HK-2 (cell line): ENCODE measurements around the gene AIMP1.
"Not testable (repeated sequence)": the region's sequence is repeated elsewhere in the genome, so short reads cannot be mapped to it uniquely, and the experiment has no call there.

ENCODE experiments used
- DNase-seq: peaks from one replicate; pipeline ENCODE4 v3.0.0-alpha.2; 2018; ENCODE audit not compliant: unreplicated experiment

AIMP1 gene

GRCh38 chr4:106351016-106351415 is 34.7 kb downstream of the AIMP1 start:
- no peak for DNase-seq

GRCh38 chr4:106353786-106354185 is 37.4 kb downstream of the AIMP1 start:
- DNase-seq, result no peak

GRCh38 chr4:106355193-106355592 is 38.8 kb downstream of the AIMP1 start:
- no peak for DNase-seq

- no peak for DNase-seq
Measured at GRCh38 chr4:106358899-106359298, 42.5 kb downstream of the AIMP1 start.

- DNase-seq, result no peak
Measured at GRCh38 chr4:106362086-106362825, 45.9 kb downstream of the AIMP1 start.

- no peak for DNase-seq
Measured at GRCh38 chr4:106364282-106364681, 47.9 kb downstream of the AIMP1 start.

- DNase-seq, result no peak
Measured at GRCh38 chr4:106365613-106366012, 49.3 kb downstream of the AIMP1 start.

GRCh38 chr4:106366026-106366425 is 49.7 kb downstream of the AIMP1 start:
- DNase-seq, result no peak

GRCh38 chr4:106367072-106367471 is 50.7 kb downstream of the AIMP1 start:
- DNase-seq, result no peak

- no peak for DNase-seq
Measured at GRCh38 chr4:106368678-106369077, 52.3 kb downstream of the AIMP1 start, which contains the start of gene GIMD1. Gene GIMD1, minus strand, starts transcription at chr4:106368778. Its CDS starts 1,343 bp downstream, at chr4:106367435.

GRCh38 chr4:106369456-106370060 is 53.2 kb downstream of the AIMP1 start:
- DNase-seq, result peak; percentile 16

- no peak for DNase-seq
Measured at GRCh38 chr4:106370214-106370613, 53.9 kb downstream of the AIMP1 start.

GRCh38 chr4:106371161-106371560 is 54.8 kb downstream of the AIMP1 start:
- DNase-seq, result no peak

- no peak for DNase-seq
Measured at GRCh38 chr4:106373026-106373425, 56.7 kb downstream of the AIMP1 start.

- no peak for DNase-seq
Measured at GRCh38 chr4:106380179-106380578, 63.8 kb downstream of the AIMP1 start.

- no peak for DNase-seq
Measured at GRCh38 chr4:106384878-106385277, 68.5 kb downstream of the AIMP1 start.

GRCh38 chr4:106385853-106386393 is 69.6 kb downstream of the AIMP1 start:
- no peak for DNase-seq

- no peak for DNase-seq
Measured at GRCh38 chr4:106395582-106395981, 79.2 kb downstream of the AIMP1 start.

GRCh38 chr4:106398898-106399297 is 82.5 kb downstream of the AIMP1 start:
- DNase-seq, result not testable (repeated sequence)
